Lung (tissue), 12 donors: ENCODE measurements around the gene TMEM98. TPM values are rescaled to one million over a fixed set of nuclear protein-coding genes. Genes with fewer than 3 reads are reported as not detected.

Source experiments
- ATAC-seq: fragments of 200-7000 bp; cut with Tn5 transposase; one replicate; pipeline ENCODE4 v1.9.1; 2020; ENCODE audit warnings: moderate number of reproducible peaks; ENCODE audit not compliant: insufficient read depth, low FRiP score
- DNase-seq, 3 donors: peaks; one replicate each; pipeline ENCODE4 v3.0.0-alpha.2; 2013 to 2017
- H3K27ac ChIP-seq, 2 donors: one replicate each; pipeline ENCODE4 v1.5.1; 2013; ENCODE audit warnings: mild to moderate bottlenecking in 2 of 2, moderate library complexity in 2 of 2, control low read depth in 1 of 2, inconsistent platforms in 1 of 2, low read depth in 1 of 2, low read length in 1 of 2
- H3K27me3 ChIP-seq, 3 donors: one replicate each; pipeline ENCODE4 v1.5.1; 2013; ENCODE audit warnings: low read length in 2 of 3; ENCODE audit not compliant: control insufficient read depth in 3 of 3, insufficient read depth in 3 of 3
- H3K36me3 ChIP-seq, 4 donors: one replicate each; pipeline ENCODE4 v1.5.1; 2013; ENCODE audit warnings: low read length in 4 of 4, mild to moderate bottlenecking in 1 of 4, moderate library complexity in 1 of 4; ENCODE audit not compliant: control insufficient read depth in 4 of 4, insufficient read depth in 4 of 4
- H3K4me1 ChIP-seq, 5 donors: one replicate each; pipeline ENCODE4 v1.5.1; 2013; ENCODE audit warnings: low read length in 5 of 5, mild to moderate bottlenecking in 2 of 5, moderate library complexity in 1 of 5; ENCODE audit not compliant: control insufficient read depth in 5 of 5, insufficient read depth in 5 of 5
- H3K4me3 ChIP-seq: one replicate; pipeline ENCODE4 v1.5.1; 2013; ENCODE audit warnings: mild to moderate bottlenecking, control low read depth, moderate library complexity
- H3K9ac ChIP-seq, 2 donors: one replicate each; pipeline ENCODE4 v1.5.1; 2013; ENCODE audit warnings: low read length in 2 of 2, control low read depth in 1 of 2; ENCODE audit not compliant: insufficient read depth in 1 of 2
- H3K9me3 ChIP-seq, 4 donors: one replicate each; pipeline ENCODE4 v1.5.1; 2013; ENCODE audit warnings: low read length in 3 of 4, mild to moderate bottlenecking in 1 of 4, moderate library complexity in 1 of 4; ENCODE audit not compliant: control insufficient read depth in 4 of 4, insufficient read depth in 3 of 4
- CTCF ChIP-seq: IDR thresholded peaks from 2 replicates; pipeline ENCODE4 v1.5.1; 2012; ENCODE audit warnings: mild to moderate bottlenecking; ENCODE audit errors: control extremely low read depth, extremely low read depth
- WGBS, 2 donors: extraction: QIAGEN DNeasy Blood & Tissue Kit; methylation state at CpG; one replicate each; pipeline ENCODE4 v1.1.7; 2013; 5-methylcytosine and 5-hydroxymethylcytosine counted together
- polyA plus RNA-seq, 2 donors: library from polyadenylated mRNA; stranded (reverse); fragments of 200-250 nt; gene quantifications; one replicate each; pipeline ENCODE4 v1.2.1, GENCODE V29; 2013
- total RNA-seq, 2 donors: library from RNA; depleted of rRNA in 1 of 2; stranded (reverse); fragments of >200 nt in 1 of 2; gene quantifications; one replicate each; pipeline ENCODE4 v1.2.1, GENCODE V29; 2014 to 2021
- donor health status: control.
- donor health status: control.
- donor health status: Bipolar disorder and iron deficiency.
- donor health status: healthy.
- donor health status: DM: yes; HTN: yes; CAD: no.

Gene TMEM98
- total and polyA plus RNA-seq, 4 donors: 28.4 to 176 (median 46.3) TPM

- Histone ChIP-seq H3K27me3 (no peaks in the 10 kb centered on the region), H3K9ac (peak overlapping the region in 1 of 2 donors; percentile 51), H3K27ac (peak overlapping the region in 1 of 2 donors; percentile 85), H3K4me1 (peaks cover 0 to 16% (median 1%) of the 10 kb centered on the region in 5 donors), H3K36me3 (no peaks in the 10 kb centered on the region), H3K4me3 (no peak overlapping the region), H3K9me3 (peaks cover 0 to 2% (median 0%) of the 10 kb centered on the region in 4 donors)
- ATAC-seq (peak; percentile 88), DNase-seq (peak; percentile 88 to 96 (median 94))
- no peak for TF ChIP-seq CTCF
- 36 to 56% methylated on average over 10 of the region's 10 CpGs for WGBS, 2 donors
Observed at GRCh38 chr17:32912218-32912897, 15.6 kb upstream of the TMEM98 start.

- DNase-seq: no peak
- no peaks in the 10 kb centered on the region for H3K36me3 ChIP-seq
- no peak overlapping the region for H3K4me3 ChIP-seq
- 95 to 96% methylated on average over 7 of the region's 7 CpGs for WGBS, 2 donors
- no peak overlapping the region for H3K9ac ChIP-seq
- TF ChIP-seq CTCF: no peak
- ATAC-seq: no peak
- H3K27me3 ChIP-seq: no peaks in the 10 kb centered on the region
- H3K27ac ChIP-seq: no peak overlapping the region
- peaks cover 0 to 16% (median 1%) of the 10 kb centered on the region in 5 donors for H3K4me1 ChIP-seq
- H3K9me3 ChIP-seq: peaks cover 0 to 2% (median 0%) of the 10 kb centered on the region in 4 donors
Observed at GRCh38 chr17:32913593-32913992, 14.4 kb upstream of the TMEM98 start.

- ATAC-seq: no peak
- TF ChIP-seq CTCF: no peak
- H3K9ac ChIP-seq: no peak overlapping the region
Observed at GRCh38 chr17:32914181-32914580, 13.8 kb upstream of the TMEM98 start.

GRCh38 chr17:32915245-32915644, 12.7 kb upstream of the TMEM98 start:
- DNase-seq: no peak
- Histone ChIP-seq H3K9me3 (peaks cover 0 to 2% (median 0%) of the 10 kb centered on the region in 4 donors), H3K4me1 (peaks cover 0 to 25% (median 0%) of the 10 kb centered on the region in 5 donors), H3K27ac (no peak overlapping the region), H3K27me3 (no peaks in the 10 kb centered on the region), H3K9ac (no peak overlapping the region), H3K36me3 (no peaks in the 10 kb centered on the region), H3K4me3 (no peak overlapping the region)
- ATAC-seq: no peak
- WGBS, 2 donors: 43 to 81% methylated on average over 2 of the region's 2 CpGs
- TF ChIP-seq CTCF: no peak

More at GRCh38 chr17:32914181-32914580, 13.8 kb upstream of the TMEM98 start:
- Histone ChIP-seq H3K4me1 (peaks cover 0 to 21% (median 1%) of the 10 kb centered on the region in 5 donors), H3K27me3 (no peaks in the 10 kb centered on the region), H3K36me3 (no peaks in the 10 kb centered on the region), H3K27ac (no peak overlapping the region), H3K4me3 (no peak overlapping the region), H3K9me3 (peaks cover 0 to 2% (median 0%) of the 10 kb centered on the region in 4 donors)
- no peak for DNase-seq
- WGBS, 2 donors: 89 to 96% methylated on average over 3 of the region's 3 CpGs
